B cell (primary cell): ENCODE data around the gene COL6A5. TPM values are rescaled to one million over a fixed set of nuclear protein-coding genes. Genes with fewer than 3 reads are reported as not detected.

Source experiments
- ATAC-seq: fragments of 200-7000 bp; cut with Tn5 transposase; one replicate; pipeline ENCODE4 v1.10.0; 2021; ENCODE audit warnings: low read depth, mild to moderate bottlenecking, moderate number of reproducible peaks, moderate library complexity
- CTCF ChIA-PET: fragments of 350-600 bp; sonication (Branson Sonifier 250); formaldehyde crosslinking; loops from one replicate; lab custom pipeline; 2021; ENCODE audit warnings: antibody characterized with exemption, inconsistent platforms; lab: Charles Lee
- POLR2A ChIA-PET: fragments of 350-600 bp; sonication (Branson Sonifier 250); formaldehyde crosslinking; loops from one replicate; lab custom pipeline; 2021; ENCODE audit warnings: antibody characterized with exemption; lab: Charles Lee
- DNase-seq: peaks from one replicate; pipeline ENCODE4 v3.0.0; 2013
- H2AFZ ChIP-seq: 2 replicates; pipeline ENCODE4 v1.6.1; 2012; ENCODE audit warnings: mild to moderate bottlenecking, low read depth, low read length; ENCODE audit not compliant: insufficient read depth, poor library complexity, severe bottlenecking
- H3K27ac ChIP-seq, 2 donors: 1 replicate in 1 of 2; 2 replicates in 1 of 2; pipeline ENCODE4 v1.5.1; 2012 to 2013; ENCODE audit warnings: low read length in 2 of 2, mild to moderate bottlenecking in 2 of 2, moderate library complexity in 1 of 2
- H3K27me3 ChIP-seq, 4 experiments: fragments of 200-600 bp in 1 of 4; sonication (generic) in 1 of 4; replicated peaks in 1 of 4; 1 replicate in 2 of 4; 2 replicates in 2 of 4; pipeline versions ENCODE4 v1.6.1 to v1.7.0; 2013 to 2016; ENCODE audit warnings: low read length in 3 of 4, mild to moderate bottlenecking in 2 of 4, mixed read lengths in 1 of 4, moderate library complexity in 1 of 4; ENCODE audit not compliant: insufficient read depth in 4 of 4, control insufficient read depth in 3 of 4; ENCODE audit errors: control extremely low read depth in 1 of 4
- H3K36me3 ChIP-seq, 2 experiments: replicated peaks in 1 of 2; 1 replicate in 1 of 2; 2 replicates in 1 of 2; pipeline versions ENCODE4 v1.6.1 to v1.7.1; 2013; ENCODE audit warnings: low read length in 1 of 2; ENCODE audit not compliant: insufficient read depth in 2 of 2, control insufficient read depth in 1 of 2; ENCODE audit errors: control extremely low read depth in 1 of 2, extremely low read depth in 1 of 2
- H3K4me1 ChIP-seq, 2 donors: fragments of 200-600 bp in 1 of 2; sonication (generic) in 1 of 2; 1 replicate in 1 of 2; 2 replicates in 1 of 2; pipeline versions ENCODE4 v1.5.1 to v1.6.1; 2013 to 2017; ENCODE audit warnings: low read length in 2 of 2; ENCODE audit not compliant: control insufficient read depth in 2 of 2, insufficient read depth in 2 of 2
- H3K4me2 ChIP-seq: replicated peaks from 2 replicates; pipeline ENCODE3; 2012; ENCODE audit warnings: mild to moderate bottlenecking, low read depth, low read length; ENCODE audit not compliant: poor library complexity, severe bottlenecking
- H3K4me3 ChIP-seq, 5 experiments: fragments of 200-600 bp in 1 of 5; sonication (generic) in 1 of 5; 1 replicate in 3 of 5; 2 replicates in 2 of 5; pipeline versions ENCODE4 v1.5.1 to v1.7.0; 2011 to 2016; ENCODE audit warnings: low read length in 4 of 5, mild to moderate bottlenecking in 4 of 5, low read depth in 2 of 5, control low read depth in 1 of 5, moderate library complexity in 1 of 5; ENCODE audit not compliant: insufficient read depth in 1 of 5; ENCODE audit errors: control extremely low read depth in 1 of 5, extremely low read depth in 1 of 5
- H3K79me2 ChIP-seq: fragments of 200-600 bp; sonication (generic); one replicate; pipeline ENCODE4 v1.6.0; 2016; ENCODE audit warnings: low read length; ENCODE audit not compliant: control insufficient read depth, insufficient read depth
- H3K9ac ChIP-seq: fragments of 200-600 bp; sonication (generic); 2 replicates; pipeline ENCODE4 v1.6.1; 2017; ENCODE audit warnings: mild to moderate bottlenecking, low read length, moderate library complexity
- H3K9me3 ChIP-seq, 3 donors: one replicate each; pipeline versions ENCODE4 v1.6.1 to v1.7.1; 2013; ENCODE audit warnings: low read length in 2 of 3; ENCODE audit not compliant: control insufficient read depth in 2 of 3, insufficient read depth in 1 of 3; ENCODE audit errors: control extremely low read depth in 1 of 3
- H4K20me1 ChIP-seq: 2 replicates; pipeline ENCODE4 v1.6.0; 2012; ENCODE audit warnings: mild to moderate bottlenecking, low read length; ENCODE audit not compliant: insufficient read depth, control insufficient read depth, poor library complexity, severe bottlenecking
- H3K27ac Mint-ChIP-seq: one replicate; pipeline ENCODE4 v1.8.0; 2021; ENCODE audit warnings: mixed read lengths
- H3K27me3 Mint-ChIP-seq: one replicate; pipeline ENCODE4 v1.8.0; 2021; ENCODE audit warnings: mixed read lengths
- H3K4me1 Mint-ChIP-seq: one replicate; pipeline ENCODE4 v1.8.0; 2021; ENCODE audit warnings: mixed read lengths
- H3K4me3 Mint-ChIP-seq: one replicate; pipeline ENCODE4 v1.8.0; 2021; ENCODE audit warnings: mixed read lengths
- H3K9me3 Mint-ChIP-seq: one replicate; pipeline ENCODE4 v1.8.0; 2022; ENCODE audit warnings: mixed read lengths; ENCODE audit not compliant: insufficient read depth
- CTCF ChIP-seq: fragments of 200-600 bp; IDR thresholded peaks from one replicate; pipeline ENCODE4 v1.8.0; 2022; ENCODE audit warnings: antibody characterized with exemption, mild to moderate bottlenecking
- EZH2 ChIP-seq: IDR thresholded peaks from 2 replicates; pipeline ENCODE4 v1.6.1; 2012; ENCODE audit warnings: borderline replicate concordance, low read depth, mild to moderate bottlenecking, moderate library complexity, low read length; ENCODE audit not compliant: insufficient read depth, poor library complexity, severe bottlenecking
- WGBS: methylation state at CpG from one replicate; pipeline ENCODE4 v1.1.5; 2013; ENCODE audit warnings: missing lambda C conversion rate; ENCODE audit not compliant: insufficient coverage; 5-methylcytosine and 5-hydroxymethylcytosine counted together
- intact Hi-C: fragments of 100-400 bp; cut with micrococcal nuclease; formaldehyde crosslinking; loops from one replicate; pipeline ENCODE4 v1.10.0; 2022
- polyA plus RNA-seq: library from polyadenylated mRNA; depleted of rRNA; stranded (reverse); fragments of >200 nt; gene quantifications from 2 replicates; pipeline ENCODE4 v1.2.3, GENCODE V29; 2012
- total RNA-seq, 2 donors: library from RNA; stranded (reverse); fragments of 120-200 nt in 1 of 2; gene quantifications; 1 replicate in 1 of 2; 2 replicates in 1 of 2; pipeline versions ENCODE4 v1.2.3 to v1.2.4, GENCODE V29; 2013 to 2022

The COL6A5 gene
- total and polyA plus RNA-seq, 2 donors (not counting 1 experiment from before 2014, with no cell fraction given): not detected

GRCh38 chr3:130506031-130506430 lies 160.6 kb downstream of the COL6A5 start:
- H3K27me3 ChIP-seq: no peaks in the 10 kb centered on the region
- peaks cover 11% of the 10 kb centered on the region for H3K27me3 Mint-ChIP-seq
- H3K4me3 Mint-ChIP-seq: no peak overlapping the region
- no peak overlapping the region for H3K4me2 ChIP-seq
- no peak overlapping the region for H2AFZ ChIP-seq
- ChIA-PET CTCF (no interaction called here), POLR2A (no interaction called here)
- H3K9ac ChIP-seq: no peak overlapping the region
- no peak overlapping the region for H3K27ac Mint-ChIP-seq
- H3K36me3 ChIP-seq: no peaks in the 10 kb centered on the region
- DNase-seq (no peak), ATAC-seq (no peak)
- no peak overlapping the region for H3K4me3 ChIP-seq
- WGBS: no CpG with 5 or more reads among the region's 3 CpGs
- no peaks in the 10 kb centered on the region for H4K20me1 ChIP-seq
- intact Hi-C loops: no loop called here
- TF ChIP-seq CTCF (no peak), EZH2 (no peak)
- no peaks in the 10 kb centered on the region for H3K4me1 Mint-ChIP-seq
- no peaks in the 10 kb centered on the region for H3K9me3 Mint-ChIP-seq
- no peaks in the 10 kb centered on the region for H3K79me2 ChIP-seq
- no peak overlapping the region for H3K27ac ChIP-seq
- H3K4me1 ChIP-seq: no peaks in the 10 kb centered on the region
- H3K9me3 ChIP-seq: no peaks in the 10 kb centered on the region

- no peaks in the 10 kb centered on the region for H3K4me1 ChIP-seq
- intact Hi-C loops: no loop called here
- no peaks in the 10 kb centered on the region for H3K9me3 Mint-ChIP-seq
- H3K4me2 ChIP-seq: no peak overlapping the region
- ATAC-seq (no peak), DNase-seq (no peak)
- H2AFZ ChIP-seq: no peak overlapping the region
- no peak overlapping the region for H3K27ac Mint-ChIP-seq
- H3K4me1 Mint-ChIP-seq: no peaks in the 10 kb centered on the region
- no peak overlapping the region for H3K27ac ChIP-seq
- peaks cover 11% of the 10 kb centered on the region for H3K27me3 Mint-ChIP-seq
- ChIA-PET POLR2A (no interaction called here), CTCF (no interaction called here)
- H3K9ac ChIP-seq: no peak overlapping the region
- no peaks in the 10 kb centered on the region for H3K36me3 ChIP-seq
- no peak overlapping the region for H3K4me3 ChIP-seq
- no peaks in the 10 kb centered on the region for H3K79me2 ChIP-seq
- no peak for TF ChIP-seq EZH2
- no peak for TF ChIP-seq CTCF
- peaks cover 0 to 1% (median 0%) of the 10 kb centered on the region in 3 donors for H3K9me3 ChIP-seq
- H4K20me1 ChIP-seq: no peaks in the 10 kb centered on the region
- 80% methylated on average over 1 of the region's 2 CpGs for WGBS
- H3K27me3 ChIP-seq: no peaks in the 10 kb centered on the region
- H3K4me3 Mint-ChIP-seq: no peak overlapping the region
These were observed 162.3 kb downstream of the COL6A5 start for GRCh38 chr3:130507746-130508145.
